ENCODE results near the gene MEX3D. TPM values are rescaled to one million over a fixed set of nuclear protein-coding genes. Genes with fewer than 3 reads are reported as not detected.

The MEX3D gene
- total RNA-seq, 4 donors from 2014 or later: 20.8 to 100 (median 27.8) TPM

DNA sequence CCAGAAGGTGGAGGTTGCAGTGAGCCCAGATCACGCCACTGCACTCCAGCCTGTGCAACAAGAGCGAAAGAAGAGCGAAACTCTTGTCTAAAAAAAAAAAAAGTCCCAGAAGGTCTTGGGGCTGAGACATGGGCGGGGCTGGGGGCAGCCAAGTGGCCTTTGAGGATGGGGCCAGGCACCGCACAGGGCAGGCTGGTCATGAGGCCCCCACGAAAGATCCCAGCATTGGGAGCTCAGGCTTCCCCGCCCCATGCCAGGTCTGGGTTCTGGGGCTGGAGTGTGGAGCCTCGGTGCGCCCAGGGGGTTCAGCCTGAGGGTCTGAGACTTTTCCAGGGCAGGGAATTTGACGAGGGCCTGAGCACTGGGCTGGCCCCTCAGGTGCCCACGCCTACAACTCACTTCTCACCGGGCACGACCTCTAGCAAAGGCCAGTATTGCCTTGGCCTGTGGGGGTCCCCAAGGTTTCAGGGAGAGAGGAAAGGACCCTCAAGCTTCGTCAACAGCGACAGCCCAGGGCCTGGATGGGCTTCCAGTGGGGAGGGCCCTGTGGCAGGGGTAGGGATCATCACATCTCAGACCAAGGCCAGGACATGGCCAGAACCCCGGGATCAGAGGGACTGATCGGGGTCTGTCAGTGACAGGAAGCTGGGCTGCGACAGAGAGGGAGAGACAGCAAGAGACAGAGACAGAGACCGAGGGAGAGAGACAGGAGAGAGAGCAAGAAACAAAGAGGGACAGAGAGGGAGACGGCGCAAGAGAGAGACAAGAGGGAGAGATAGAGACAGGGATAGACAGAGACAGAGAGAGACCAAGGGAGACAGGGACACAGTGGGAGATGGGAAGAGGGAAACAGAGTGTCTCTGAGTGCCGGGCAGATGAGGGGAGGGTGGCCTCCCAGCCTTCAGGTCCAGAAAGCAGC is 7.5 kb upstream of the MEX3D start:
- Histone ChIP-seq H3K27ac (no peak overlapping the region), H3K27me3 (no peaks in the 10 kb centered on the region), H3K4me1 (peaks cover 0 to 6% (median 0%) of the 10 kb centered on the region in 4 donors), H3K9me3 (no peaks in the 10 kb centered on the region), H3K36me3 (peaks cover 0 to 14% (median 4%) of the 10 kb centered on the region in 4 donors), H3K4me3 (no peak overlapping the region)
- intact Hi-C loops (cut with DNase I; ENCODE audit: low total_unique reads): no loop called here
- 79 to 80% methylated on average over 6 to 22 of the region's 22 CpGs for WGBS, 2 donors (ENCODE audit: low coverage in 1 of 2)
- no peak for TF ChIP-seq EP300 (IDR thresholded peaks at IDR 0.05; ENCODE audit: low read depth)
- no peak for TF ChIP-seq POLR2AphosphoS5 (IDR thresholded peaks at IDR 0.05)
- TF ChIP-seq POLR2A (IDR thresholded peaks at IDR 0.05): no peak
- TF ChIP-seq, protein P1, sequence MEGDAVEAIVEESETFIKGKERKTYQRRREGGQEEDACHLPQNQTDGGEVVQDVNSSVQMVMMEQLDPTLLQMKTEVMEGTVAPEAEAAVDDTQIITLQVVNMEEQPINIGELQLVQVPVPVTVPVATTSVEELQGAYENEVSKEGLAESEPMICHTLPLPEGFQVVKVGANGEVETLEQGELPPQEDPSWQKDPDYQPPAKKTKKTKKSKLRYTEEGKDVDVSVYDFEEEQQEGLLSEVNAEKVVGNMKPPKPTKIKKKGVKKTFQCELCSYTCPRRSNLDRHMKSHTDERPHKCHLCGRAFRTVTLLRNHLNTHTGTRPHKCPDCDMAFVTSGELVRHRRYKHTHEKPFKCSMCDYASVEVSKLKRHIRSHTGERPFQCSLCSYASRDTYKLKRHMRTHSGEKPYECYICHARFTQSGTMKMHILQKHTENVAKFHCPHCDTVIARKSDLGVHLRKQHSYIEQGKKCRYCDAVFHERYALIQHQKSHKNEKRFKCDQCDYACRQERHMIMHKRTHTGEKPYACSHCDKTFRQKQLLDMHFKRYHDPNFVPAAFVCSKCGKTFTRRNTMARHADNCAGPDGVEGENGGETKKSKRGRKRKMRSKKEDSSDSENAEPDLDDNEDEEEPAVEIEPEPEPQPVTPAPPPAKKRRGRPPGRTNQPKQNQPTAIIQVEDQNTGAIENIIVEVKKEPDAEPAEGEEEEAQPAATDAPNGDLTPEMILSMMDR (IDR thresholded peaks at IDR 0.05): no peak
- DNase-seq: no peak
- in situ Hi-C loops (cut with MboI; ENCODE audit: low pct_ligation_motif_present in 1 of 4, low pct_unique_long_range_greater_than_20kb in 1 of 4, low sequenced_read_pairs in 3 of 4): no loop called here

DNA sequence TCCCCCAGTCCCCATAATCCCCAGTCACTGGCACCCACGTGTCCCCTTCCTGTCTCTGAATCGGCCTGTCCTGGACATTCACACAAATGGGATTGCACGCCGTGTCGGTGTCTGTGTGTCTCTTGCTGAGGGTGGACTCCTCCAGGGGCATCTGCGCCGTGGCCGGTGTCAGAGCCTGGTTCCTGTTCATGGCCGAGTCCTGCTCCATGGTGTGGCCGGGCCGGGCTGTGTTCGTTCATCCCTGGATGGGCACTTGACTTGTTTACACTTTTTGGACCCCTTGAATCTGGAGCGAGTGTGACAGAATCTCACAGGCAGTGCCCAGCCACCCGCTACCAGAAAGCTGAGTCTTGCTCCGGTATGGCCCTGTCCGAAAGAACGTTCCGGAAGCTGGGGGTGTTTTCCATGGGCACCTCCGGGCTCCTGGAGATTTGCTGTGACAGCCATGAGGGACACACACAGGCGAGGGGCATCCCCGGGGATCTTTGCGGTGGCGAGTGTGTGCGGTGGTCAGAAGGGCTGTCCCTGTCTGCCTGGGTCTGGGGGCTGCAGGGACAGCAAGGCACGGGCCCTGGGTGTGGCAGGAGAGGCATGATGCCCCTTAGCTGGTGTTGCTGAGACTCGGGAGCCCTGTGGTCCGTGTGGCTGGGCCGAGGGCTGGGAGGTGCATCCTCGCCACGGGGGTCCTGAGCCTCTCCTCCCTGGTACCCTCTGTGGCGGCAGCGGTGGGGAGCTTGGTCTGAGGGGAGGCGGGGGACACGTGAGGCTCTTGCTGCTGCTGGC is 6.4 kb upstream of the MEX3D start:
- Histone ChIP-seq H3K4me3 (no peak overlapping the region), H3K27ac (no peak overlapping the region), H3K36me3 (peaks cover 0 to 10% (median 0%) of the 10 kb centered on the region in 4 donors), H3K9me3 (no peaks in the 10 kb centered on the region), H3K4me1 (peaks cover 0 to 6% (median 0%) of the 10 kb centered on the region in 4 donors), H3K27me3 (no peaks in the 10 kb centered on the region)
- in situ Hi-C loops (cut with MboI; ENCODE audit: low pct_ligation_motif_present in 1 of 4, low pct_unique_long_range_greater_than_20kb in 1 of 4, low sequenced_read_pairs in 3 of 4) (no loop called here), intact Hi-C loops (cut with DNase I; ENCODE audit: low total_unique reads) (no loop called here)
- TF ChIP-seq EP300 (IDR thresholded peaks at IDR 0.05; ENCODE audit: low read depth) (no peak), POLR2A (IDR thresholded peaks at IDR 0.05) (no peak), POLR2AphosphoS5 (IDR thresholded peaks at IDR 0.05) (no peak)
- TF ChIP-seq, protein P1 (IDR thresholded peaks at IDR 0.05): no peak
- no peak for DNase-seq
- WGBS, 2 donors (ENCODE audit: low coverage in 1 of 2): 87% methylated on average over 30 of the region's 34 CpGs; no CpG with 5 or more reads in 1 of the 2 donors

DNA sequence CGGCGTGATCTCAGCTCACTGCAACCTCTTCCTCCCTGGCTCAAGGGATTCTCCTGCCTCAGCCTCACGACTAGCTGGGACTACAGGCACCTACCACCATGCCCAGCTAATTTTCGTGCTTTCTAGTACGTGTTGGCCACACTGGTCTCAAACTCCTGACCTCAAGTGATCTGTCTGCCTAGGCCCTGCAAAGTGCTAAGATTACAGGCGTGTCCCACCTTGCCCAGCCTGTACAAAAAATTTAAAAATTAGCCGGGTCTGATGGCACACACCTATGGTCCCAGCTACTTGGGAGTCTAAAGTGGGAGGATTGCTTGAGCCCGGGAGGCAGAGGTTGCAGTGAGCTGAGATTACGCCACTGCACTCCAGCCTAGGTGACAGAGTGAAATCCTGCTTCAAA is 4.7 kb upstream of the MEX3D start:
- H3K4me3 ChIP-seq: no peak overlapping the region
- H3K9me3 ChIP-seq: no peaks in the 10 kb centered on the region
- WGBS, 2 donors (ENCODE audit: low coverage in 1 of 2): 76 to 77% methylated on average over 5 to 9 of the region's 9 CpGs
- TF ChIP-seq EP300 (IDR thresholded peaks at IDR 0.05; ENCODE audit: low read depth) (no peak), POLR2A (IDR thresholded peaks at IDR 0.05) (no peak), POLR2AphosphoS5 (IDR thresholded peaks at IDR 0.05) (no peak)
- TF ChIP-seq, protein P1 (IDR thresholded peaks at IDR 0.05): no peak
- in situ Hi-C loops (cut with MboI; ENCODE audit: low pct_ligation_motif_present in 1 of 4, low pct_unique_long_range_greater_than_20kb in 1 of 4, low sequenced_read_pairs in 3 of 4): no loop called here
- peaks cover 0 to 14% (median 5%) of the 10 kb centered on the region in 4 donors for H3K4me1 ChIP-seq
- no peak for DNase-seq
- peaks cover 0 to 7% (median 0%) of the 10 kb centered on the region in 4 donors for H3K36me3 ChIP-seq
- peaks cover 7% of the 10 kb centered on the region for H3K27me3 ChIP-seq
- no peak overlapping the region for H3K27ac ChIP-seq
- intact Hi-C loops (cut with DNase I; ENCODE audit: low total_unique reads): no loop called here

DNA sequence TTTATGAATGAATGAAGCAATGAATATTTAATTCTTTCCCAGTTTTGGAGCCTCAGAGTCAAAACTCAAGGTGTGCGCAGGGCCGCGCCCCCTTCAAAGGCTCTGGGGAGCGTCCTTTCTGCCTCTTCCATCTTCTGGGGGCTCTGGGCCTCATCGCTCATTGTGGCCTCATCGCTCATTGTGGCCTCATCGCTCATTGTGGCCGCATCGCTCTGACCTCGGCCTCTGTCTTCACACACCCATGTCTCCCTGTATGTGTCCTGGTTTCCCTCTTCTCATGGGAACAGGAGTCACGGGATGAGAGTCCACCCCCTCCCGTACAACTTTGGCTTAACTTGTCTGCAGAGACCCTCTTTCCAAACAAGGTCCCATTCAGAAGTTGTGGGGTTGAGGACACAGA is 3.2 kb upstream of the MEX3D start:
- DNase-seq: no peak
- H3K27me3 ChIP-seq: peaks cover 7% of the 10 kb centered on the region
- intact Hi-C loops (cut with DNase I; ENCODE audit: low total_unique reads): no loop called here
- no peak overlapping the region for H3K4me3 ChIP-seq
- H3K9me3 ChIP-seq: no peaks in the 10 kb centered on the region
- in situ Hi-C loops (cut with MboI; ENCODE audit: low pct_ligation_motif_present in 1 of 4, low pct_unique_long_range_greater_than_20kb in 1 of 4, low sequenced_read_pairs in 3 of 4): no loop called here
- H3K27ac ChIP-seq: no peak overlapping the region
- H3K4me1 ChIP-seq: peaks cover 0 to 18% (median 13%) of the 10 kb centered on the region in 4 donors
- H3K36me3 ChIP-seq: no peaks in the 10 kb centered on the region
- 87 to 93% methylated on average over 12 of the region's 12 CpGs for WGBS, 2 donors (ENCODE audit: low coverage in 1 of 2)
- TF ChIP-seq, protein P1 (IDR thresholded peaks at IDR 0.05): no peak
- TF ChIP-seq EP300 (IDR thresholded peaks at IDR 0.05; ENCODE audit: low read depth) (no peak), POLR2A (IDR thresholded peaks at IDR 0.05) (no peak), POLR2AphosphoS5 (IDR thresholded peaks at IDR 0.05) (no peak)
